ENCODE data around the gene EID3.
"Not testable (repeated sequence)": the region's sequence is repeated elsewhere in the genome, so short reads cannot be mapped to it uniquely, and the experiment has no call there.

The EID3 gene

DNA sequence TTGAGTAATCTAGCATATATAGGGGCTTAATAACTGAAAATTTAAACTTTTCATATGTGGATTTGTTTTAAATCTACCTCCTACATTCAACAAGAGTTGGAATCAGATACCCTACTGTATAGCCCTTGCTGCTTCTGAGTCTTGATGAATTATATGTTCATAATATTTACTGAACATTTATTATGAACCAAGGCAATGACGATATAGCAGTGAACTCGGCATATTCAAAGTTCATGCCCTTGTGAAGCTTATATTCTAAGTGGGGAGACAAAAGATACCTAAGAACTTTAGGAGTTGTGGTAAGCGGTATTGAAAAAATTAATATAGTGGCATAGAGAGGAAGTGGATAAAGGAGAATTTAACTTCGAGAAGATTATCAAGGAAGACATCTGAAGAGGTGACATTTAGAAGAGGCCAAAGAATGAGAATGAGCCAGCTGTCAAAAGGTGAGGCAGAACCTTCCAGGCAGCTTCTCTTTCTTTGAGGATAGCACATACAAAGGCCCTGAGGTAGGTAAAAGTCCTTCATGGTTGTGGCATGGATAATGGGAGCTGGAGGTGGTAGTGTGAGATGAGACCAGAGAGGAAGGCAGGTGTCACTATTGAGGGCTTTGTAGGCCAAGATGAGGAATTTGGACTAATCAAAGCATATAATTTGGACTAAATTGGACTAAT lies 10.2 kb downstream of the EID3 start:
- no peak for DNase-seq

DNA sequence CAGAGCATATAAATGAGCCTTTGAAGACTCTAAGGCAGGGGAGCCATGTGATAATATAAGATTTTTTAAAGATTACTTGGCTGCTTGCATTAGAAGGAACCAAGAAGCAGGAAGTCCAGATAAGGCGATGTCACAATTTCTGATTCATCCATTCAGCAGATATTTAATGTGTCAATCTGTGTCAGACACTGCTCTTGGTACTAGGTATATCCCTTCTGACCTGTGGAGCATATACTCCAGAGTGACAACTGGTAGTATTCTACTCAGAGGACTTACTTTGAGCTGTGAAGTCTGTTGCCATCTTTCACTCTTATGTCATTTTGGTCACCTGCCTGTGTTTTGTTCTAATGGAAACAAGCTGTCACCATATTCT lies 10.7 kb downstream of the EID3 start:
- DNase-seq, result no peak

DNA sequence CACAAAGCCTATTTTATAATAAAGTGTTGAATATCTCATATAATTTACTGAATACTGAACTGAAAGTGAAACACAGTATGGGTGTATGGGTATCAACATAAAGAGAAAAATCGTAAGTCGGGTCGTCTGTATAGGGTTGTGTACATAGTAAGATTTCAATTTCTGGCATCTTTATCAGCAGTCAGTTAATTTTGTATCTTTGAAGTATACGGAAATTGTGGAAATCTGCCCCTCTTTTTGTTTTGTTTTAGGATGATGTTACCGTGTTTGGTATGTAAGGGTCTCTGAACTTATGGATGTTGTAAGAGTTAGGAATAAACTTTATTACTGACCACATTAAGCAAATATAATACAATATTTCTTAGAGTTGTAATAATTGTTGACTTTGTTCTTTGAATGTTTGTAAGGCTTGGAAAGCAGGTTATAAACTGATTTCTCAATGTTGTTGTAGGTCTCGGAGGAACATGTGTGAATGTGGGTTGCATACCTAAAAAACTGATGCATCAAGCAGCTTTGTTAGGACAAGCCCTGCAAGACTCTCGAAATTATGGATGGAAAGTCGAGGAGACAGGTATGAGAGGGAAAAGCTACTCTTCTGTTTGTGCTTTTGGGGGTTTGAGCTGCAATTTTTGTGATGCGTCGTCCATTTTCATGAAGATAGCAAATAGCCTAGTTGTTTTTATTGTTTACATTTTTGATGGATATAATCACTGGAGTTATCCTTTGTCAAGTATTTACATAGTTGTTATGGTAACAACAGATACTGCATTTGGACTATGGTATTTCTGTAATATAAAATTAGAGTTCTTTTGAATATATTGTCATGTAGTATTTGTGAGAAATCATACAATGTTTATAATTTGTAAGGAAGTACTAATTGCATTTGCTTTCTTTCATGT lies 12.0 kb downstream of the EID3 start:
- DNase-seq, result no peak

DNA sequence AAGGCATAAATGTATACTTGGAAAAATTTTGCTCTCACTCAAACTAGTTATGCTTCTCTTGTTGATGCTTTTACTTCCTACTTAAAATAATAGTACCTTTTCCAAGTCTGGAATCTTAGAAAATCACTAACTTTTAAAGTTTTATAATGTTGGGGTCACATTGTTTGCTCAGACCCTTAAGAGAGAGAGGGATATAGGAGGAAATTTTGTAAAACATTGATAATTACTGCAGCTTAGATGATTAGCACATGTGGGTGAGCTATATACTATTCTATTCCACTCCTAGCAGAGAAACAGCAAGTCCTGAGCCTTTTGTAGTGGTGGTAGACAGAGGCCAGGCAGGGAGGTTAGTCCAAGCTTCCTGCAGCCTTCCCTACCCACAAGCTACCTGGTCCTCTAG lies 13.4 kb downstream of the EID3 start:
- no peak for DNase-seq

DNA sequence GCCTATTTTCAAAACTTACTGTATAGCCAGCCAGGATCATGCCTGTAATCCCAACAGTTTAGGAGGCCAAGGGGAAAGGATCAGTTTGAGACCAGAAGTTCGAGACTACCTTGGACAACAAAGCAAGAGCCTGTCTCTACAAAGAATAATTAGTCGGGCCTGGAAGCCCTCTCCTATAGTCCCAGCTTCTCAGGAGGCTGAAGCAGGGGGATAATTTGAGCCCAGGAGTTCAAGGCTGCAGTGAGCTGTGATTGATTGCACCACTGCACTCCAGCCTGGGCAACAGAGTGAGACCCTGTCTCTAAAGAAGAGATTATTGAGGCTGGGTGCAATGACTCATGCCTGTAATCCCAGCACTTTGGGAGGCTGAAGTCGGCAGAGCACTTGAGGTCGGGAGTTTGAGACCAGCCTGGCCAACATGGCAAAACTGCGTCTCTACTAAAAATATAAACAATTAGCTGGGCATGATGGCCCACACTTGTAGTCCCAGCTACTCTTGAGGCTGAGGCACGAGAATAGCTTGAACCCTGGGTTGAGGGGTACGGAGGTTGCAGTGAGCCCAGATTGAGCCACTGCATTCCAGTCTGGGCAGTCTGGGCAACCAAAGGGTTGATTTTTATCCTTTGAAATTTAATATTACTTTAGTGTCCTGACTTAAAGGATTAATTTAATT lies 14.1 kb downstream of the EID3 start:
- no peak for DNase-seq

DNA sequence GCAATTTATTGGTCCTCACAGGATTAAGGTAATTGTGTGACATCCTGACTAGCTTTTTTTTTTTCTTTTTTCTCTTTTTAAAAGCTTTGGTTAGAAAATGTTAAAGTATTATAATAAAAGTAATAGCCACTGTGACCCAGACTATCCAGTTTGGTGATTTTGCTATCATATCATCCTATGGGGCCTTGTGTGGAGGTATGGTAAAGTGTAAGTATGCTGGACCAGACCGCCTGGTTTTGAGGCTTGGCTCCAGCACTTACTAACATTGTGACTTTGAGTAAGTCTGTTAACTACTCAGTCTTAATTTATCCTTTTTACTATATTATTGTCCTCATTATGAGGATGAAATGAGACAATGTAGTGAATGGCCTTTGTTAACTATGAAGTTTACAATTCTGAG lies 15.5 kb downstream of the EID3 start:
- no peak for DNase-seq

DNA sequence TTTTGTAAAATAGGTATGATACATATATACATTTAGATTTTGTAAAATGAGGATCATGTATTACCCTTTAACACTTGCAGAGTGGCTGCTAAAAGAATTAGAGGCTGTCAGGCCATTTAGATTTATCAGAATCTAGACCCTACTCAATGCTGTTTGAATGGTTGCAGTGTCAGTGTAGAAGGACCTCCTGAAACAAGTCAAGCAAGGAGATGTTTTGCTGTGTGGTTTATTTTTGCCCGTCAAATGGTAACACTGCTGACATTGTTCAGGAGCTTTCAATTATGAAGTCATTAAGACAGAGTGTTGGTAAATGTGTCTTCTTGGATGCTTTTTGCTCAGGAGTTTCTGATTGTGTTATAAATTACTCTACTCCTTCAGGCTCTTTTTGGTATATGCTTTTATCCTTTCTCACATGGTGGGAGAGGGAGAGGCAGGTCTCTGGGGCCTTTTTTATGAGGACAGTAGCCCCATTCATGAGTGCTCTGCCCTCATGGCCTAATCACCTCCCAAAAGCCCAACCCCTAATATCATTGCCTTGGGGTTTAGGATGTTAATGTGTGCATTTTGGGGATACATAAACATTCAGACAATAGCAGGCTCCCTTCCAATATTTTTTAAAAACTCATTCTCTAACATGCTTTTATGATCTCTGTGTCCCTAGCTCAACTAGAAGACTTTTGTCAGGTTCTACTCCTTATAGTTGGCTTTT lies 16.5 kb downstream of the EID3 start:
- no peak for DNase-seq

DNA sequence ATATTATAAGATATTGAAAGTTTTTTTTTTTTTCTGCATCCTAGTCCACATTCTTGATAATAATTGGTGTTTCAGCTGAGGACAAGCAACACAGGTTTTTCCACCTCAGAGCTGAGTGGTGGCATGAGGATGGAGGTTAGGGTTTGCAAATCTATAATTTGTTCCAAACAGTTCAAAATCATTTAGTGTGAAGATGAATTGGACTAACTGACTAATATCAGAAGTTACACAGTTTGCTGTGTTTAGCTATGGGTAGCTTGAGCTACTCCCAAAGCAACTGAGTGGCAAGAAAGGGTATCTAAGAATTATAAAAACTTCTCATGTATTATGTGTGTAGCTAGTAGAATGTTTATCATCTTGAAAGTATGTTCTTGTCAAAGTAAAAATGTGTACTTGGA lies 17.1 kb downstream of the EID3 start:
- no peak for DNase-seq

DNA sequence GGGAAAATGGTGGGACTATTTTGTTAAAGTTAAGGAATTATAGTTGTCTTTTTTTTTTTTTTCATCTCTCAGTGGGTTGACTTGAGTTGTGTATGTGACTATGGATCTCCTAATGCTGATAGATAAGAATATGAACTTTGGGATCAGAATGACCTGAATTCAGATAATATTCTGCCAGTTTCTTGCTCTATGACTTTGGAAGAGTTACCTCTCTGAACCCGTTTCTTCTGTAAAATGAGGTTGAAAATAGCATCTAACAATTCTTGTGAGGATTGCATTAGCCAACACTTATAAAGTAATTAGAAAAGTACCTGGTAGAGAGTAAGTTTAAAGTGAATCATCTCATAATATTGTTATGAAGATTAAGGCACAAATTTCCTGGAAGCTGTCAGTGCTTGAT lies 18.4 kb downstream of the EID3 start:
- DNase-seq, result no peak

DNA sequence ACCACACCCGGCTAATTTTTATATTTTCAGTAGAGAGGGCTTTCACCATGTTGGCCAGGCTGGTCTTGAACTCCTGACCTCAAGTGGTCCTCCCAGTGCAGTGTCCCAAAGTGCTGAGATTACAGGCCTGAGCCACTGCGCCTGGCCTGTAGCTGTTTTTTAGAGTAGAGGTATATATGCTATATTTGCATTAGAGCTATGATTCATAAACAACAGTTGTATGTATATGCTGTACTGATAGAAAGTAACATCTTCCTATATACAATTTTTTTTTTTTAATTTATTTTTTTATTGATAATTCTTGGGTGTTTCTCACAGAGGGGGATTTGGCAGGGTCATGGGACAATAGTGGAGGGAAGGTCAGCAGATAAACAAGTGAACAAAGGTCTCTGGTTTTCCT lies 19.0 kb downstream of the EID3 start:
- not testable (repeated sequence) for DNase-seq

DNA sequence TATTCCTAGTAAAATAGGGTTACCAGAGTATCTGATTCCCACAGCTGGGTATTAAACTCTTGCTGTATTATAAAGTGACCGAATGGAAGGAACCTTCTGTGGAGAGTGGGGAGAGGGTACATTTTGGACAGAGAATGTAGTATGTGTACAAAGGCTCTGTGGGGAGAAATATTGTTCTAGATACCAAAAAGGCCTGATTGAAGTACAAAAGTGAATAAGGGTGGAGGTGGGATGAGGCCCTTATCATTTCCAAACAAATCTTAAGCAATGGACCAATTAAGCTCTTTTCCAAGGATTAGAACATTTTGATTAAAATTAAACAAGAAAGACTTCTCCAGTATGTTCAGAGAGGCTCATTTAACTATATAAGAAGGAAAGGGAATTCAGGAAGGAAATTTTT lies 20.4 kb downstream of the EID3 start:
- DNase-seq, result no peak

DNA sequence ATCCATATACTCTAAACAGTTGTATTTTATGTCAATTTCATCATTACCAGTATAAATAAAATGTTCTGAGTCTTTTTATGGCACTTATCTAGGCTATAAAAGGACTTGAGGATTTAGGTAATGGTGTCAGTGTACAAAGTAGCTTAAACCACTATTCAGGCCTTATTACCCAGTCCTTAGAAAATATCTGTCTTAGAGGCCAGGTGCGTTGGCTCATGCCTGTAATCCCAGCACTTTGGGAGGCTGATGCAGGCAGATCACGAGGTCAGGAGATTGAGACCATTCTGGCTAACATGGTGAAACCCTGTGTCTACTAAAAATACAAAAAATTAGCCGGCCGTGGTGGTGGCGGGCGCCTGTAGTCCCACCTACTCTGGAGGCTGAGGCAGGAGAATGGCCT lies 24.7 kb downstream of the EID3 start:
- DNase-seq, result not testable (repeated sequence)

DNA sequence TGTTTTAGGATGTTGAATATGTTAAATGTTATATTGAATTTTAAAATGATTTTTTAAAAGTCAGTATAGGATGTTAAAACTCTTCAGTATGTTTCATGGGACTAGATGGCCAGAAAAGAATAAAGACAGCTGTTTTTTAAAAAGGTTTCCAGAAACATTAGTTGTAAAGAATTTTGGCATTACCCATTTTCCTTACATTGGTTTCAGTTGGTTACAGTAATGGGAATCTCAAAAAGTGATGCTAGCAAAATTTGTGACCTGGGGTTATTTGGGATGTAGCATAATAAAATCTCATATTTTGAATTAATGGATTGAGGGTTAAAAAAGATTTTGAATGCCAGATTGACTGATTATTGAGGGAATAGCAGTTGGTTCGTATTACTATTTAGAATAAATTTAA lies 25.3 kb downstream of the EID3 start:
- DNase-seq, result no peak

DNA sequence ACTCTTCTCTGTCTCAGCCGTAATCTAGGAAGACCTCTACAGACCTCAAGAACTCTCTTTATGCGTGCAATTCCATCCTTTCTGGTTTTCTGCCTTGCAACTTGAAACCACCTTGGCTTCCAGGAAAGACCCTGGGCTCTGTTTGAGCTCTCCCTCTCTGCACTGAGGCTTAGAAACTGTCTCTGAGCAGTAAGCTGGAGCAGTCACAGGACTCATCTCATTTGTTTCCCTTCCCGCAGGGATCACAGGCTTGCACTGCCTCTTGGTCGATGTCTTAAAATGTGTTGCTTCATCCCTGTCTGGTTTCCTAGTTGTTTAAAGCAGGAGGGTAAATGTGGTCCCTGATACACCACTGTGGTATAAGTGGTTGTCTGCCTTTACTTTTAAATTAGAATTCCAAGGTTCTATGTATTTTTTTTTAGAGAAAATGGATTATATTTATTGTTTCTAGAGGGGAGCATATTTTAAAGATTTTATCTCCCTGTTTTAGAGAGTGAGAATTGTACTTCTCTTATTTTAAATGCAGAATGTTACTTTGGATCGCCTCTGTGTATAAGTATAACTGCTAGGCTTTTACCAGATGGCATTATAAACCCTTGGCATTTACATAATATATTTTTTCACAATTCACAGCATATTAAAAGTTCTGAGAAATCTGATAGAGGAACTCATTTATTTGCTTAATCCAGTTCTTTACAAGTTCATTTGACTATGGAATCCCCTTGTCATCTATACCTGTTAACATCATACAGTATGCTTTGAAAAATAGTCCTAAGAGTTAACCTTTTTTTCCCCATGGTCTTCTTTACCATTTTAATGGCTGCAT lies 26.4 kb downstream of the EID3 start:
- DNase-seq, result no peak

DNA sequence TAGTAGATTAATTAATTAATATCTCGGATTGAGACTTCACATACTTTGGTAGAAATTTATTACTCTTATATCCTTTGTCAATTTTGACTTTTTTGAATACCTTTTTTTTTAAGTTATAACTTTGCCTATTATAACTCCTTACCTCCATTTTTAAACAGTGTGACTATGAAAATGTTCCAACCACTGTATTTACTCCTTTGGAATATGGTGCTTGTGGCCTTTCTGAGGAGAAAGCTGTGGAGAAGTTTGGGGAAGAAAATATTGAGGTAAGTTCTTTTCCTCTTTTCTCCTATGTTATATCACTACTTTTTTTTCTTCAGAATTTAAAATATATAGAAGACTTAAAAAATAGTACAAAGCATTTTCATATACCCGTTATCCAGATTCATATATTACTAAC lies 27.8 kb downstream of the EID3 start:
- no peak for DNase-seq

DNA sequence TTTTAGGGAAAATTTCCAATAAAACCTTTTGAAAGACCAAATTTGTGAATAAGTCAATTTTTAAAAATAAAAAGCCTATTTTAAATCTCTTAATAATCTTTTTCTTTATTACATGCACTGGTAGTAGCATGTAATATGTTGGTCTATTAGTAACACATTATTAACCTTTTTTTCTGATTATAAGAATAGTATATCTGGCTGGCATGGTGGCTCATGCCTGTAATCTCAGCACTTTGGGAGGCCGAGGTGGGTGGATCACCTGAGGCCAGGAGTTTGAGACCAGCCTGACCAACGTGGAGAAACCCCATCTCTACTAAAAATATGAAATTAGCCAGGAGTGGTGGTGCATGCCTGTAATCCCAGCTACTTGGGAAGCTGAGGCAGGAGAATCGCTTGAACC lies 28.7 kb downstream of the EID3 start:
- not testable (repeated sequence) for DNase-seq

DNA sequence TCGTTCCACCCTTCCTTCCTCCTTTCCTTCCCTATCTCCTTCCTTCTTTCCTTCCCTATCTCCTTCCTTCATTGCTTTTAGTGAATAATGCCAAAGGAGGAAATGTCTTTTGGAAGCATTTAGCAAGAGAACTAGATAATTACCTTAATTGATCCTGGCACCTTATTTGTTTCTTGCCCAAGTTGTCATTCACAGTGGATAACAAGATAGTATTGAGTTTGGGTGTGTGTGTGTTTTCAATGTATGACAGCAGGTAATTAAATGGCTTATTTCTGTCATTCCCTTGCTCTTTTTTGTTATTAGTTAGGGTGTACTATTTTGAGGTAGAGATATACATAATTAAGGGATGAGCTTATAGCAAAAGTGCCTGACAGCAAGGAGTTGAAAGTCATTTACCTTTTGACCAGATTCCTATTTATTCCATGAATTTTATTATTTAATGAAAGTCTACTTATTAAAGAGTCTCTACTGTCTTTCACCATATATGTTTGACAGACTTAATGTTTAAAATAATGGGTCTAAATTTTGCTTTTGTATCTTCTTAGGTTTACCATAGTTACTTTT lies 30.2 kb downstream of the EID3 start:
- no peak for DNase-seq

DNA sequence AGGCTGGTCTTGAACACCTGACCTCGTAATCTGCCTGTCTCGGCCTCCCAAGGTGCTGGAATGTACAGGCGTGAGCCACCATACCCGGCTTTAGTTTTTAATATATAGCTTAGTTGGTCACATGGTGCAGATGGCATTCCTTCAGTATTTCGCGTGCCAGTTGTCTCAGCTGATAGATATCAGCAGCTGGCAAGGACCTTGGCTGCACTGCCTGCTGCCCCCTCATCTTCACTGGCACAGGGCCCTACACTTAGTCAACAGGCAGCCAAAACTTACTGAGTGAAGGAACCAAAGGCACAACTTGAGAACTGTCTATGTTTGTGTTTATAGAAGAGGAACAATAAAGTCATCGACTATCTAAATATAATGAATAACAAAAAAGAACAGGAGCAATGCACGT lies 31.0 kb downstream of the EID3 start:
- no peak for DNase-seq

DNA sequence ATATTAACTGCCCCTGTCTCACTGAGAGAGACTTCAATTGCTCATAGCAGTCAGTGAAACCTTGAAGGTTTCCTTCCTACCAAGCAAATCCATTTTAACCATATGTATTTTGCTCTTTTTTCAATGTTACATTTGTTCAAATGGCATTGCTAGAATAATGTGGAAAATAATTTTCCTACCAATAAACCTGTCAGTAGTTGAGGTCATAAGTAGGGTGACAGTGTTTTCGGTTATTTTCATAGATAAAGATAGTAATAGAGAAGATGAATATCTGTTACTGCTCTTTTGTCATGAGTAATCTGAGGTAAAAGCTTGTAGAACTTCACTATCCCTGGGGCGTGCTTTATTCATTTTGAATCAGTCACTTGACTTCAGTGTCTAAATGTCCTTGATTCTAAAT lies 32.6 kb downstream of the EID3 start:
- DNase-seq, result no peak

DNA sequence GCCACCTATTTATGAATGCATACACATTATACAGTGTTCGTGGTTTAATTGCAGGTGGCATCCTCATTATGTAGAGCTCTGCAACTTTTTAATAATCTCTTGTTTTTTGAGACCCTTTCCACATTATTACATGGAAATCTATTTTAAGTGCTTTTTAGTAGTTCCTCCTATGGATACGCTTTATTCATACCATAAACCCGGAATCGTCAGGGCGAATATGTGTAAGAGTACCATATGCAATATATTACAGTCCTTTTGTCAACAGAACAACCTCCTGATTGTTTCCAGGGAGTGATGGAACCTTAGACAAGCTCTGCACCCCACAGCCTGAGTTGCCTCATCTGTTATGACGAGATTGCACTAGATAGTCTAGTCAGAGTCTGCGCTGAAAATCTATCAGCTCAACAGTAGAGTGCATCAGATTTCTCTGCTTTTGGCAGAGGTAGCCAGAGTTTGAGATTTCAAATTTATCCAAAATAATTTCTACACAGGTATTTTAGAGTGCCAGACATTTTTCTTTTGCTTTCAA lies 33.6 kb downstream of the EID3 start:
- no peak for DNase-seq

DNA sequence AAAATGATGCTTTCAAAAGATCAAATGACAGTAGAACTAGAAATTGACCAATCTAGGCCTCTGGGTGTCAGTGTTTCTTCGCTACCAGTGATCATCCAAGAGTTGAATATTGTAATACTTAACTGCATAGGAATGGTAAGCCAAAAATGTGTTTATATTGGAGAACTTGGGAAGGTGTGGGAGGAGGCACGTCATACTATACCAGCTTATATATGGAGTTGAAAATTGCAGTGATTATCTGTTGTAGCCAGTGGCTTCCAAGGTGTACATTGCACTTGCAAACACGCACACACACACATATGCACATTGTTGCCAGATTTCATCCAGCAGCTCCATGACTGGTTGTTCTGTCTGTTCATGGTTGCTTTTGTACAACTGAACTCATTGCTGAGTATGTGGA lies 36.1 kb downstream of the EID3 start:
- DNase-seq, result no peak

DNA sequence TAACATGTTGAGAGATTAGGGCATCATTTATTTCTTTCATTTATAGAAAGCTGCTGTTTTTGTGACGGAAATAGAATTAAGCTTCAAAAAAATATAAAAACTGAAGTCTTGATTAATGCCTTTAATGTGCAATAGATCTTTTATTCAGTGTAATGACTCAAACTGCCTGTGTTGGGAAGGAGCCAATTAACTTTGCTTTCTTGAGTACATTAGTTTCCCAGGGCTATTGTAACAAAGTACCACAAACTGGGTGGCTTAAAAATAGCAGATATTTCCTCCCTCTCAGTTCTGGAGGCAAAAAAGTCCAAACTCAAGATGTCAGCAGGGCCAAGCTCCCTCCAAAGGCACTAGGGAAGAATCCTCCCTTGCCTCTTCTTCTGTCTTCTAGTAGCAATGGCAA lies 36.6 kb downstream of the EID3 start:
- DNase-seq, result no peak

All from CD4-positive, alpha-beta T cell treated with Interleukin-17A for 4 hours (primary cell).